RWPE2 (cell line): Measurements from ENCODE around the gene DTNB.

ENCODE experiments used
- ATAC-seq: fragments of 200-7000 bp; cut with Tn5 transposase; 3 replicates; pipeline ENCODE4 v1.9.1; 2021; ENCODE audit warnings: low read depth
- DNase-seq: peaks from one replicate; pipeline ENCODE4 v3.0.0-alpha.2; 2020; ENCODE audit warnings: low spot score
- H3K27ac ChIP-seq: fragments of 450-650 bp; 2 replicates; pipeline ENCODE4 v1.5.1; 2017; ENCODE audit warnings: mild to moderate bottlenecking; ENCODE audit not compliant: poor library complexity, severe bottlenecking
- H3K27me3 ChIP-seq: fragments of 250-450 bp; sonication (Bioruptor Pico); 2 replicates; pipeline ENCODE4 v1.5.1; 2021; ENCODE audit warnings: mild to moderate bottlenecking, moderate library complexity; ENCODE audit not compliant: insufficient read depth, poor library complexity, severe bottlenecking
- H3K36me3 ChIP-seq: fragments of 250-450 bp; sonication (Bioruptor Pico); 2 replicates; pipeline ENCODE4 v1.5.1; 2020; ENCODE audit warnings: low read depth, mild to moderate bottlenecking, moderate library complexity
- H3K4me1 ChIP-seq: fragments of 250-450 bp; sonication (Bioruptor Pico); 2 replicates; pipeline ENCODE4 v1.5.1; 2021; ENCODE audit warnings: mild to moderate bottlenecking, moderate library complexity; ENCODE audit not compliant: insufficient read depth, poor library complexity, severe bottlenecking
- H3K4me3 ChIP-seq: fragments of 250-450 bp; sonication (Bioruptor Pico); 2 replicates; pipeline ENCODE4 v1.5.1; 2021; ENCODE audit warnings: mild to moderate bottlenecking, moderate library complexity; ENCODE audit not compliant: severe bottlenecking
- H3K9me3 ChIP-seq: fragments of 250-450 bp; sonication (Bioruptor Pico); 2 replicates; pipeline ENCODE4 v1.5.1; 2021; ENCODE audit warnings: mild to moderate bottlenecking, moderate library complexity; ENCODE audit not compliant: severe bottlenecking
- TF ChIP-seq, protein P1 (sequence below): fragments of 450-650 bp; IDR thresholded peaks from one replicate; pipeline ENCODE4 v1.5.1; 2017; ENCODE audit warnings: mild to moderate bottlenecking, moderate library complexity; ENCODE audit not compliant: poor library complexity, severe bottlenecking

The DTNB gene

DNA sequence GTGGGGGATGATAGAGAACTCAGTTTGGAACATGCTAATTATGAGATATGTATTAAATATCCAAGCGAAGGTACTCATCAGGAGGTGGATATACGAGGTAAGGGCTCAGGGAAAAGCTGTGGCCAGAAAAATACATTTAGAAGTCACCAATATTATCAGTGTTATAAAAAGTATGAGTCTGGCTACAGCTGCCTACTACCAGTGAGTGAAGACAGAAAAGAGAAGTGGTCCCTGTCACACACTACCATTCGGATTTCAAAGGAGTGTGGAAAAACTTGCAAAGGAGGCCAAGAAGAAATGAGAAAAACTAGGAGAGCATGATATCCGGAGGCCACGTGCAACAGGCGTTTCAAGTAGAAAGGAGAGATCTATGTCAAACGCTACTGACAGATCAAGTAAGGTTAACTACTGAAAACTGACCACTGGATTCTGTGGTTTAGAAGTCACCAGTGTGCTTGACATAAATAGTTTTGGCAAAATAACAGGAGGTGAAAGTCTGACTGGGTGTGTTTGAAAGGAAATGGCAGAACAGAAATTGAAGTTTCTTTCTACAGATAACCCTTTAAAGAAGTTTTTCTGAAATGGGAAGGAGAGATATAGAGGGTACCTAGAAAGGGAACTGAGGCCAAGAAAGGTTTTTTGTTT lies 213.0 kb downstream of the DTNB start:
- H3K36me3 ChIP-seq, result no peaks in the 10 kb centered on the region
- DNase-seq, result no peak
- H3K27me3 ChIP-seq, result no peaks in the 10 kb centered on the region
- H3K4me1 ChIP-seq, result no peaks in the 10 kb centered on the region
- TF ChIP-seq, protein P1, sequence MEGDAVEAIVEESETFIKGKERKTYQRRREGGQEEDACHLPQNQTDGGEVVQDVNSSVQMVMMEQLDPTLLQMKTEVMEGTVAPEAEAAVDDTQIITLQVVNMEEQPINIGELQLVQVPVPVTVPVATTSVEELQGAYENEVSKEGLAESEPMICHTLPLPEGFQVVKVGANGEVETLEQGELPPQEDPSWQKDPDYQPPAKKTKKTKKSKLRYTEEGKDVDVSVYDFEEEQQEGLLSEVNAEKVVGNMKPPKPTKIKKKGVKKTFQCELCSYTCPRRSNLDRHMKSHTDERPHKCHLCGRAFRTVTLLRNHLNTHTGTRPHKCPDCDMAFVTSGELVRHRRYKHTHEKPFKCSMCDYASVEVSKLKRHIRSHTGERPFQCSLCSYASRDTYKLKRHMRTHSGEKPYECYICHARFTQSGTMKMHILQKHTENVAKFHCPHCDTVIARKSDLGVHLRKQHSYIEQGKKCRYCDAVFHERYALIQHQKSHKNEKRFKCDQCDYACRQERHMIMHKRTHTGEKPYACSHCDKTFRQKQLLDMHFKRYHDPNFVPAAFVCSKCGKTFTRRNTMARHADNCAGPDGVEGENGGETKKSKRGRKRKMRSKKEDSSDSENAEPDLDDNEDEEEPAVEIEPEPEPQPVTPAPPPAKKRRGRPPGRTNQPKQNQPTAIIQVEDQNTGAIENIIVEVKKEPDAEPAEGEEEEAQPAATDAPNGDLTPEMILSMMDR, result no peak
- H3K27ac ChIP-seq, result no peak overlapping the region
- no peaks in the 10 kb centered on the region for H3K9me3 ChIP-seq
- H3K4me3 ChIP-seq, result no peak overlapping the region
- no peak for ATAC-seq

DNA sequence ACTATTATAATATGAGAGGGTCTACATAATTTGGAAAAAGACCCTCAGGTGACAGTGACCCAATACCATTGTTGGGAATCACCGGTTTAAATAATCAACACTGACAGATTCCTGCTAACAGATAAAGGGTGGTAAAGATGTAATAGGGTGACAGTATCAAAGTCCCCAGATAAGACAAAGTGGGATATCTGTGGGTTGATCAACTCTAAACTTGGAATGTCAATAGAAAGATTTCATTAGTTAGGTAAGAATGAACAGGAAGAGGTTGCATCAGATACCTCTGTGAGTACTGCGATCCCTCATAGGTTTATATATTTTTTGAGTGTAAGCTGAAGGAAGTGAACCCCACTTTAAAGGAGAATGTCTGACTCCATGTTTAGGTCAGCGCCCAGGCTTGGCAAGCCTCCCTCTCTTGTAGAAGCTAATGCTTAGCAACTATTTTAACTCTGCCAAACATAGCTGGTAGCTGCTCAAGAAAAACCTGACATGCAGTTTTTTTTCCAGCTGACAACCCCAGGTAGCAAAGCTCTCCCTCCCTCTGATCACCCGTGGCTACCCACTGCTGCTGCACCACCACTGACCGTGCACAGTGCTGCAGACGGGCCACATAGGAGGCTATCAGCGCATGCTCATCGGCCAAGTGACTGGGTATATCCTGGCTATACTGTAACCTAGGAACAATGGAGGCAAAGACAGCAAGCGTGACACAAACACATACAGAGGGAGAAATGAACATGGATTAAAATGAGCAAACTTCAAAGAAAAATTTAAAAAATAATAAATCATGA lies 218.4 kb downstream of the DTNB start:
- ATAC-seq, result no peak
- TF ChIP-seq, protein P1, result no peak
- no peaks in the 10 kb centered on the region for H3K4me1 ChIP-seq
- no peaks in the 10 kb centered on the region for H3K9me3 ChIP-seq
- no peak overlapping the region for H3K27ac ChIP-seq
- no peak for DNase-seq
- H3K27me3 ChIP-seq, result no peaks in the 10 kb centered on the region
- no peak overlapping the region for H3K4me3 ChIP-seq
- peaks cover 6% of the 10 kb centered on the region; the same call in 1 of the 2 replicates for H3K36me3 ChIP-seq

DNA sequence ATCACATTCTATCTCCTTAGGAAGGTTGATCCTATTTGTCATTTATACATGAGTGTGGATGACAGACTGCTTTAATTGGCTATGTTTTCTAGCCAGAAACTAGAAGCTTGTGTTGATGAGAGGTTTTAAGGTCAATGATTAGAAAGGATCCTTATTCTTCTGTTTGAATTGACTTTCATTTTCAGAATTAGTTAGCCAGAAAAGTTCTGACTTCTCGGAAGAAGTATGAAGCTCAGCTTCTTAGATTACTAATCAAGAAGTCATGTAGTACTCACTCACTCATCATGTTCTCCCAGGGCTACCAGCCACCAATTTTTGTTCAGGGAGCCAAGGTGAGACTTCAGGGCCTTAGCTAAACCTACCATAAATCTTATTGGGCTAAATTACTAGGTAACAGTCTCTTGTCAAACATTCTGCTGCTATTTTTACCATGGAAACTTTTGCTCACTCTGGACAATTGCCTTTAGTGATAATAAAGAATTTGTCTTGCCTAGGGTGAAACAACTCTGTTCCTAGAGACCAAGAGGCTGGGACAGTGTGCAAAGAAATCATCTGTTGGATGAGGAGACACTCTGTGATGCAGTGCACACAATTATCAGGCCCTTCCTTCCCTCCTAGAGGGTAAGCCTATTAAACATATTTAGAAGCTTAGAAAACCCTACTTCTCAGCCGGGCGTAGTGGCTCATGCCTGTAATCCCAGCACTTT lies 220.0 kb downstream of the DTNB start:
- Histone ChIP-seq H3K27ac (no peak overlapping the region), H3K4me1 (no peaks in the 10 kb centered on the region), H3K9me3 (no peaks in the 10 kb centered on the region), H3K27me3 (no peaks in the 10 kb centered on the region), H3K36me3 (peaks cover 7% of the 10 kb centered on the region; the same call in 1 of the 2 replicates), H3K4me3 (no peak overlapping the region)
- ATAC-seq (no peak), DNase-seq (no peak)
- TF ChIP-seq, protein P1, result no peak

DNA sequence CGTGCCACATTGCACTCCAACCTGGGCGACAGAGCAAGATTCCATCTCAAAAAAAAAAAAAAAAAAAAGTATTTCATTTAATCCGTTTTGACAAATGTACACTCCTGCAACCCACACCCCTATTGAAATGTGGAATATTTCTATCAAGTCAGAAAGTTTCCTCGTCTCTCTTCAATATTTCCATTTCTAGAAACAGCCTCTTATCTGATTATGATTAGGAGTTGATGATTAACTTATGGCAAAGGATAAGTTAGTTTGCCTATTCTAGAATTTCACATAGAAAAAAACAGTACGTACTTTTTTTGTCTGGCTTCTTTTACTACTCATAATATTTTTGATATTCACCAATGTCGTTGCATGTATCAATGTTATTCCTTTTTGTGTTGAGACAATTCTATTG lies 224.6 kb downstream of the DTNB start:
- no peak for DNase-seq
- TF ChIP-seq, protein P1, result no peak
- H3K4me1 ChIP-seq, result no peaks in the 10 kb centered on the region
- H3K4me3 ChIP-seq, result no peak overlapping the region
- H3K36me3 ChIP-seq, result peaks cover 12% of the 10 kb centered on the region; the same call in 1 of the 2 replicates
- H3K9me3 ChIP-seq, result no peaks in the 10 kb centered on the region
- no peak overlapping the region for H3K27ac ChIP-seq
- no peak for ATAC-seq
- H3K27me3 ChIP-seq, result no peaks in the 10 kb centered on the region
